BJ (cell line): ENCODE measurements around the gene CTR9. TPM values are rescaled to one million over a fixed set of nuclear protein-coding genes. Genes with fewer than 3 reads are reported as not detected.
A peak's percentile ranks its signal among the peaks of the same experiment; 100 is the strongest.

Experiments
- CTCF ChIA-PET: fragments of 350-600 bp; formaldehyde crosslinking; extraction: SDS; loops from one replicate; lab custom pipeline; 2021; ENCODE audit warnings: antibody characterized with exemption, inconsistent platforms; lab: Yijun Ruan, JAX
- POLR2A ChIA-PET: fragments of 300-600 bp; sonication (Branson Sonifier 250); formaldehyde crosslinking; extraction: SDS; loops from one replicate; lab custom pipeline; 2021; ENCODE audit warnings: antibody characterized with exemption; lab: Charles Lee
- DNase-seq: peaks from one replicate; pipeline ENCODE4 v3.0.0-alpha.2; 2011; ENCODE audit warnings: low read depth
- H3K27me3 ChIP-seq: 2 replicates; pipeline ENCODE4 v1.6.0; 2011; ENCODE audit warnings: low read length; ENCODE audit not compliant: control insufficient read depth, insufficient read depth
- H3K36me3 ChIP-seq: 2 replicates; pipeline ENCODE4 v1.5.1; 2011; ENCODE audit warnings: low read length; ENCODE audit not compliant: control insufficient read depth, insufficient read depth
- H3K4me3 ChIP-seq: 2 replicates; pipeline ENCODE4 v1.5.1; 2011; ENCODE audit warnings: low read depth, mild to moderate bottlenecking, control low read depth, low read length
- polyA plus RNA-seq: library from polyadenylated mRNA; depleted of rRNA; stranded (reverse); fragments of >200 nt; gene quantifications from 2 replicates; pipeline ENCODE4 v1.2.3, GENCODE V29; 2011
- TF ChIP-seq, protein P1 (sequence below): IDR thresholded peaks from 2 replicates; pipeline ENCODE4 v1.5.1; 2011; ENCODE audit warnings: low read depth, mild to moderate bottlenecking, control low read depth, inconsistent platforms, low read length, moderate library complexity; ENCODE audit not compliant: insufficient read depth

CTR9 gene
- polyA plus RNA-seq, 1 experiment = 6.6 TPM

DNA sequence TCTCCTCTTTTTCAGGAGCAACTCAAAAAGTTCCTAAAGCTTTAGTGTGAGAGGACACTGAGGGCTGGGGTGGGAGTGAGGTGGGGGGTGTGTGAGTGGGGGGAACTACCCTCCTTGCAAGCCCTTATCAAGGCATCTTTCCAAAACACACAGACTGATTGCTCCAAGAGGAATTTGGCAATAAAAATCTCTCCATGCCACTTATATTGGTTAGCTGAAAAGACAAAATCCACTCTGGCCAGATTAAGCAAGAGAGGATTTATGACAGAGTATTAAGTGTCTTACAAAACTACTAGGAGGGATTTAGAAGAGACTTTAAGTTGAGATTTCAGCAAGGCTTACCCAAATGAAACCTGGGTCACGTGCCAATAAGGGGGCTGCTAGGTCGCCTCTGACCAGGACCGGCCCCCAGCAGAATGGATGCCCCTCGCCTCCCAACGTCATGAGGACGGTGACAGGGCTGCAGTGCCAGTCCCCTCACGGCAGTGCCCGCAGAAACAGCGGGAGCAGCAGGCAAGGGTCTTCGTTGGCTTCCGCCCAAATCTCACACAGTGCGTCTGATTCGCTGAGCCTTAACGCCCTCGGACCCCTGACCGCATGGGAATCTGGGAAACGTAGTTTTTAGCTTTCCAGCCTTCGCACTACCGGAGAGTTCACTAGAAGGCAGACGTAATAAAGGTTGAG lies 22.1 kb upstream of the CTR9 start:
- CTCF ChIA-PET = interaction anchor here (0.7 to 4.0 kb wide), 9 partner anchors 8 to 343 kb away, joined by 3 to 15 read pairs (median 4); no protein-coding TSS in a partner anchor
- DNase-seq = peak; percentile 55
- Histone ChIP-seq H3K36me3 (no peaks in the 10 kb centered on the region), H3K27me3 (no peaks in the 10 kb centered on the region), H3K4me3 (no peak overlapping the region)
- TF ChIP-seq, protein P1, sequence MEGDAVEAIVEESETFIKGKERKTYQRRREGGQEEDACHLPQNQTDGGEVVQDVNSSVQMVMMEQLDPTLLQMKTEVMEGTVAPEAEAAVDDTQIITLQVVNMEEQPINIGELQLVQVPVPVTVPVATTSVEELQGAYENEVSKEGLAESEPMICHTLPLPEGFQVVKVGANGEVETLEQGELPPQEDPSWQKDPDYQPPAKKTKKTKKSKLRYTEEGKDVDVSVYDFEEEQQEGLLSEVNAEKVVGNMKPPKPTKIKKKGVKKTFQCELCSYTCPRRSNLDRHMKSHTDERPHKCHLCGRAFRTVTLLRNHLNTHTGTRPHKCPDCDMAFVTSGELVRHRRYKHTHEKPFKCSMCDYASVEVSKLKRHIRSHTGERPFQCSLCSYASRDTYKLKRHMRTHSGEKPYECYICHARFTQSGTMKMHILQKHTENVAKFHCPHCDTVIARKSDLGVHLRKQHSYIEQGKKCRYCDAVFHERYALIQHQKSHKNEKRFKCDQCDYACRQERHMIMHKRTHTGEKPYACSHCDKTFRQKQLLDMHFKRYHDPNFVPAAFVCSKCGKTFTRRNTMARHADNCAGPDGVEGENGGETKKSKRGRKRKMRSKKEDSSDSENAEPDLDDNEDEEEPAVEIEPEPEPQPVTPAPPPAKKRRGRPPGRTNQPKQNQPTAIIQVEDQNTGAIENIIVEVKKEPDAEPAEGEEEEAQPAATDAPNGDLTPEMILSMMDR = no peak
- POLR2A ChIA-PET = interaction anchor here (0.6 kb wide), 1 partner anchor 34 kb away, joined by 3 read pairs; no protein-coding TSS in a partner anchor

DNA sequence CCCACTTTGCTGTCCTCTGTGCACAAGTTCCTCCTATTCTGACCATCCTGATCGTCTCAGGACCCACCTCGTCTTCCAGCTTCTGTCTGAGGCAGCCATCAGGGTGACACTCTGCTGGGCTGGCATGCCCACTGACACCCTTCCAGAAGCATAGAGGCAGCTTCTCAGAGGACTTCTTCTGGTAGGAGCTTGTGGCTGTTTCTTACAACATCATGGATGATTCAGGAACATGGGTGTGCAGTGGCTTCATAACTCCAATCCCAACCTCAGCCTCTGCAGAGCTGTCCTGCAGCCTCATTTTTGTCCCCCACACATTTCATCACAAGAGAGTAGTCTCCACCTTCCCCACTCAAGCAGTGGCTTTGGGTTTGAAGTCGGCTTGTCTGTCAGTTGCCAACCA lies 20.9 kb upstream of the CTR9 start:
- Histone ChIP-seq H3K36me3 (no peaks in the 10 kb centered on the region), H3K4me3 (no peak overlapping the region), H3K27me3 (no peaks in the 10 kb centered on the region)
- ChIA-PET POLR2A (interaction anchor here (0.6 kb wide), 1 partner anchor 347 kb away, joined by 14 read pairs; no protein-coding TSS in a partner anchor), CTCF (interaction anchor here (0.5 to 4.0 kb wide), 7 partner anchors 60 to 324 kb away, joined by 3 to 15 read pairs (median 3); no protein-coding TSS in a partner anchor)
- no peak for DNase-seq
- TF ChIP-seq, protein P1 = no peak

DNA sequence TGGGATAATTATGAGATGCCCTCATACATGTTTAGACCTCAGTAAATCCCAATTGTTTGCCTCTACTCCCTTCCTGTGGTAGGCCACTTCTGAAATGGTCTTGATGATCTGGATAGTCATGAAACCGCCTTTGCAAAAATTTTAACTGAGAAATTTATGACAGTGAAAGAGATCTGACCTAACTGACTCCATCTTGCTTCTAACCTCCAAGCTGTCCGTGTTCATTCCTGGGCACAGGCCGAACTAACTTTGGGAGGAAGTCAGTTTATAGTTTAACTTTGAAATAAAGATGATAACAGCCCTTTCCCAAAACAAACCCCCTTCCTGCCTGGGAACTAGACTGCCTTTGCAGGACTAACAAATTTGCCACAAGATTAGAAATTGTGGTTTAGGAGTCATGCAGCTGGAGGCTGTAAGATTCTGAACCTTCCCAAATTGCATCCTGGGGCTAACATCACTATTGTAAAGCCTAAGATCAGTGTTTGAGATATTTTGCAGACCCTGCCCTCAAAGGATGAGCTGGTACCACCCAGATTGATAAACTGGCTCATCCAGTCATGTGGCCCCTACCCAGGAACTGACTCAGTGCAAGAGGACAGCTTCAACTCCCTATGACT lies 19.9 kb upstream of the CTR9 start:
- ChIA-PET CTCF (interaction anchor here (1.0 to 4.0 kb wide), 9 partner anchors 12 to 325 kb away, joined by 3 to 15 read pairs (median 4); no protein-coding TSS in a partner anchor), POLR2A (no interaction called here)
- no peak overlapping the region for H3K4me3 ChIP-seq
- TF ChIP-seq, protein P1 = no peak
- DNase-seq = no peak
- no peaks in the 10 kb centered on the region for H3K36me3 ChIP-seq
- no peaks in the 10 kb centered on the region for H3K27me3 ChIP-seq

DNA sequence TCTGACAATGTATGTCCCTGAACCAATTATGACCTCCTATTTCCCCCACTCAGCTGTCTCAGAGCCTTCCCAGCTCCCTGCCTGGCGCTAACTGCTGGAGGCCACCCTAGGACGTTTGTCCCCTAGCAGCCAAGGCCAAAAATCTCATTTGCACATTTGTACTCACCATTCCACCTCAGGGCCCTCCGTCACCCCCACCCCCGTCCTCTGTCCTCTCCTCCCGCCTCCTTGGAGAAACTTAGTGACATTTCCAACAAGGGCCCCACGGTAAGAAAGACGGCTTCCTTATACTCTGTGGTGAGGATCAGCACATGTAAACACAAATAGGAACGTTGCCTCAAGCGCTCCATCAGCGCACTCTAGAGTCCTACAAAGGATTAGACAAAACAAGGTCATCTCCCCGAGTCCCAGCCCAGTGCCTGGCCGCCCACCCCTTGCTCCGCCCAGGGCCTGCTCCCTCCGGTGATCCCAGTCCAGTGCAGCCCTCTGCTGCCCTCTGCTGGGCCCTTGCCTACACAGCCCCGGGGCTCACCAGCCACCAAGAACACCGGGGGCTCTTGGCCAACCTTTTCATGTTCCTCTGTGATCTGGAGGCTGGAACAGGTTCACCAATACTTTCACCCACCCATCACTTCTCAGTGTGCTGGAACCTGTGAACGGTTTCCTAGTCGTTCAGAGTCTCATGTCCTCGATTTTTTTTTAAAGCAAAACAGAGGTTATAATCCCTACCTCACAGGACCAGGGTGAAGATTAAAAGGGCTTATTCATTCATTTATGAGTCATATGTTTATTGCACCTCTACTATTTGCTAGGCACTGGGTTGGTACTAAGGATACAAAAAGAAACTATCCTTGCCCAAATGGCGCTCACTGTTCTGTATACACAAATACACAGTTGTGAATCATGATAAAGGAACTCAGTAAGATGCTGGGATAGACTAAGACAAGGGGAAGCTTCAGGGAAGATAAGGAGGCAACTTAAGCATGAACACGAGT lies 15.3 kb upstream of the CTR9 start:
- ChIA-PET POLR2A (interaction anchor here (0.6 kb wide), 1 partner anchor 766 kb away, joined by 4 read pairs; no protein-coding TSS in a partner anchor), CTCF (interaction anchor here (0.6 to 3.7 kb wide), 50 partner anchors 8 to 1484 kb away, joined by 3 to 18 read pairs (median 3); partner anchors contain the start of genes ADM, IRAG1 and RNF141)
- TF ChIP-seq, protein P1 = peak; percentile 99
- H3K36me3 ChIP-seq = no peaks in the 10 kb centered on the region
- DNase-seq = peak; percentile 82
- H3K4me3 ChIP-seq = peak overlapping the region; percentile 31; the same call in 1 of the 2 replicates
- no peaks in the 10 kb centered on the region for H3K27me3 ChIP-seq
